Astrocyte of the hippocampus (primary cell): ENCODE results near the gene TNRC18.
A peak's percentile ranks its signal among the peaks of the same experiment; 100 is the strongest.
"Not testable (repeated sequence)": the region's sequence is repeated elsewhere in the genome, so short reads cannot be mapped to it uniquely, and the experiment has no call there.

Experiments used
- DNase-seq: peaks from one replicate; pipeline ENCODE4 v3.0.0; 2011; ENCODE audit warnings: low read depth, low spot score

TNRC18 gene, protein sequence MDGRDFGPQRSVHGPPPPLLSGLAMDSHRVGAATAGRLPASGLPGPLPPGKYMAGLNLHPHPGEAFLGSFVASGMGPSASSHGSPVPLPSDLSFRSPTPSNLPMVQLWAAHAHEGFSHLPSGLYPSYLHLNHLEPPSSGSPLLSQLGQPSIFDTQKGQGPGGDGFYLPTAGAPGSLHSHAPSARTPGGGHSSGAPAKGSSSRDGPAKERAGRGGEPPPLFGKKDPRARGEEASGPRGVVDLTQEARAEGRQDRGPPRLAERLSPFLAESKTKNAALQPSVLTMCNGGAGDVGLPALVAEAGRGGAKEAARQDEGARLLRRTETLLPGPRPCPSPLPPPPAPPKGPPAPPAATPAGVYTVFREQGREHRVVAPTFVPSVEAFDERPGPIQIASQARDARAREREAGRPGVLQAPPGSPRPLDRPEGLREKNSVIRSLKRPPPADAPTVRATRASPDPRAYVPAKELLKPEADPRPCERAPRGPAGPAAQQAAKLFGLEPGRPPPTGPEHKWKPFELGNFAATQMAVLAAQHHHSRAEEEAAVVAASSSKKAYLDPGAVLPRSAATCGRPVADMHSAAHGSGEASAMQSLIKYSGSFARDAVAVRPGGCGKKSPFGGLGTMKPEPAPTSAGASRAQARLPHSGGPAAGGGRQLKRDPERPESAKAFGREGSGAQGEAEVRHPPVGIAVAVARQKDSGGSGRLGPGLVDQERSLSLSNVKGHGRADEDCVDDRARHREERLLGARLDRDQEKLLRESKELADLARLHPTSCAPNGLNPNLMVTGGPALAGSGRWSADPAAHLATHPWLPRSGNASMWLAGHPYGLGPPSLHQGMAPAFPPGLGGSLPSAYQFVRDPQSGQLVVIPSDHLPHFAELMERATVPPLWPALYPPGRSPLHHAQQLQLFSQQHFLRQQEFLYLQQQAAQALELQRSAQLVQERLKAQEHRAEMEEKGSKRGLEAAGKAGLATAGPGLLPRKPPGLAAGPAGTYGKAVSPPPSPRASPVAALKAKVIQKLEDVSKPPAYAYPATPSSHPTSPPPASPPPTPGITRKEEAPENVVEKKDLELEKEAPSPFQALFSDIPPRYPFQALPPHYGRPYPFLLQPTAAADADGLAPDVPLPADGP (N-terminal part only)

DNA sequence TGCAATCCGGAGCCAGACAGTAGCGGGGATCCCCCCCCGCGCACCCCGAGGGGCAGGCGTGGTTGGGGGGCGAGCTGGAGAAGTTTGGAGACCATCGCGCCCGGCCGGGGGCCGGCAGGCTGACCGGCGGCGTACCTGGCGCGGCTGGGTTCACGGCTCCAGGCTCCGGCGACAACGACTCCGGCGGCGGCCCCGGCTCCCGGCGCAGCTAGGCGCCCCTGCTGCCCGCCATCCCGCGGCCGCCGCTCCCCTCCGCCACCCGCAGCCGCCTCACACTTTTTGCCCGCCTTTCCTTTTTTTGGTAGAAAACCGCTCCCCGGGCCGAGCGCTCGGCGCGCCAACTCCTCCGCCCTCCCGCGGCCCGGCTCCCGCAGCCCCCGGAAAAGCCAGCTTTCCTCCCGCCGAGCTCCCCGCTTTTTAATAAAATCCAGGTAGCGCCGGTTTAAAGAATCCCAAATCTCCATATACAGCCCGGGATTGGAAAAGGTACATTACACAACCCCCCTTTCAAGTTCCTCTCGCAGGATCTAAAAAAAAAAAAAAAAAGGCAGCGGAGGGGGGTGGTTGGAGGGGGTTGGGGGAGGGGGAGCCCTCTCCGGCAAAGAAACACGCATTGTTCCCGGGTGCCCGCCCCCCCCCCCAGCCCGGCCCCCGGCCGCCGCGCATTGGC is at the start of gene TNRC18:
Gene TNRC18 (minus strand): TSS at position 529 of the 670 bp plus-strand sequence. CDS start 2,588 bp downstream, outside the sequence.
- no peak for DNase-seq

DNA sequence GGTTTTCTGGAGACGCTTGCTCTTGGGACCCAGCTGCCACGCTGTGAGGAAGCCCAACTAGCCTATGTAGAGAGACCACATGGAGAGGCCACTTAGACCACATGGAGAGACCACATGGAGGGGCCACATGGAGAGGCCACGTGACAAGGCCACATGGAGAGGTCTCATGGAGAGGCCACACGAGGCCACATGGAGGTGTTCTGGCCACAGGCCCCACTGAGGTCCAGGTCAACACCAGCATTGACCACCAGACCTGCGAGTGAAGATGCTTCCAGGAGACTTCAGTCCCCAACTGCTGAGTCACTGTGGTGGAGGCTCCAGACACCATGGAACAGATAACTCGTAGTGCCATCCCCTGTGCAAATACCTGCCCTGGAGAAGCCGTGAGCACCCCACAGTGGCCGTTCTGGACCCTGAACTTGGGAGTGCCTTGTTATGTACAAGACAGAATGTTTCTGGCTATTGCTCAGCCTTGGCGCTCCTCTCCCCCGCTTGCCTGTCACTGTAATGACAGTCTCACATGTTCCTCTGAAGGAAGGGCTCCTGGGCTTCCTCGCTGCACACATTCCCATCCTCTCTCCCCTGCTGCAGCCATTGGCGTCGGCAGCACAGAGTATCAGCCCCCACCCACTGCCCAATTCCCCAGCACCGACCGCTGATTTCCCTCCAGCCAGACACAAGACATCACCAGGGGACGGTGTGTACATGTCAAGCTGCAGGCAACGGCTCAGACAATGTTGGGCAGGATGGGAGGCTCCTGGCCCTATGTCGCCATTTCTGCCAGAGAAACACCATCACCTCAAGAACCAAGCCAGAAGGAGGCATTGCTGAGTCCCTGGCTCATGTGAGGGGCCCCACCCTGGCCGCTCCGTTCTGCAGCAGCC is 49.0 kb upstream of the TNRC18 start:
- no peak for DNase-seq

DNA sequence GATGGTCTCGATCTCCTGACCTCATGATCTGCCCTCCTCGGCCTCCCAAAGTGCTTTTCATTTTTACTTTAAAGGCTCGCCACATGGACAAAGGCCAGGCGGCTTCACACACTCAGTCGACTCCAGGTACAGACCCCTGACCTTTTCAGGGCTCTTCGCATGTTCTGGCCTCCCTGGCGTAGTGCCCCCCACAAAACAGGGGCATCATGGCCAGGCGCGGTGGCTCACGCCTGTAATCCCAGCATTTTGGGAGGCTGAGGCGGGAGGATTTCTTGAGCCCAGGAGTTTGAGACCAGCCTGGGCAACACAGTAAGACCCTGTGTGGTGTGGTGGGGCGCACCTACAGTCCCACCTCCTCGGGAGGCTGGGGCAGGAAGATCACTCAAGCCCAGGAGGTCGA is 48.0 kb upstream of the TNRC18 start:
- DNase-seq: not testable (repeated sequence)

DNA sequence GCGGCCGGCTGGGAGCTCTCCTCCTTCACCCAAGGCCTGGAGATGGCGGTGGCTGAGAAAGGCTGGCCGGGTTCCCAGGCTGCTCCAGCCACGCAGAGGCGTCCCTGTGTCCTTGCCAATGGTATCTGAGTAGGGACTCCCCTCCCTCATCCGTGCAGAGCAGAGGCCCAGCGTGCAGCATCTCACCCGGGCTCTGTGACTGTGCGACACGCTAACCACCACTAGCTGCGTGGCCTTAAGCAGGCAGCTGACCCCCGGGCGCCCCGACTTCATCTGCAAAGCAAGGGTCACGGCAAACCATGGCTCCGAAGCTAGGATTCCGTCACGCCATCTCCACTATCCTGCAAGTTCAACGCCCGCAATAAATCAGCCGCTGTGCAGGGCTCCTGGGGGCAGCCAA is 47.2 kb upstream of the TNRC18 start:
- peak; percentile 48 for DNase-seq

DNA sequence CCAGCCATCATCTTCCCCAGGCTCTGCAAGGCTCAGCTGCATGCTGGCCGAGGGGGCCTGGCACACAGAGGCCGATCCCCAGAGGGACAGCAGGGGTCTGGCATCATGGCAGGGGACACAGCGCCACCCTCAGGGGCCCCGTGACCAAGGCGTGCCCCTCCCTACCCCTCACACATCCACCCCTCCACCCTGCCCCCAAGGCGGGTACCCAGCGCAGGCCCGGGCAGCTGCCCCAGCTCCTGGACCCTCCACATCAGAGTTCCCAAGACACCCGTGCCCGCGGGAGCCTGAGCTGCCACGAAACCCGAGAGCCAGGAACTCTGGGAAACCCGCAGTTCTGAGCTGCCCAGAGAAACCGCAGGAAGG is 46.5 kb upstream of the TNRC18 start:
- DNase-seq: no peak

DNA sequence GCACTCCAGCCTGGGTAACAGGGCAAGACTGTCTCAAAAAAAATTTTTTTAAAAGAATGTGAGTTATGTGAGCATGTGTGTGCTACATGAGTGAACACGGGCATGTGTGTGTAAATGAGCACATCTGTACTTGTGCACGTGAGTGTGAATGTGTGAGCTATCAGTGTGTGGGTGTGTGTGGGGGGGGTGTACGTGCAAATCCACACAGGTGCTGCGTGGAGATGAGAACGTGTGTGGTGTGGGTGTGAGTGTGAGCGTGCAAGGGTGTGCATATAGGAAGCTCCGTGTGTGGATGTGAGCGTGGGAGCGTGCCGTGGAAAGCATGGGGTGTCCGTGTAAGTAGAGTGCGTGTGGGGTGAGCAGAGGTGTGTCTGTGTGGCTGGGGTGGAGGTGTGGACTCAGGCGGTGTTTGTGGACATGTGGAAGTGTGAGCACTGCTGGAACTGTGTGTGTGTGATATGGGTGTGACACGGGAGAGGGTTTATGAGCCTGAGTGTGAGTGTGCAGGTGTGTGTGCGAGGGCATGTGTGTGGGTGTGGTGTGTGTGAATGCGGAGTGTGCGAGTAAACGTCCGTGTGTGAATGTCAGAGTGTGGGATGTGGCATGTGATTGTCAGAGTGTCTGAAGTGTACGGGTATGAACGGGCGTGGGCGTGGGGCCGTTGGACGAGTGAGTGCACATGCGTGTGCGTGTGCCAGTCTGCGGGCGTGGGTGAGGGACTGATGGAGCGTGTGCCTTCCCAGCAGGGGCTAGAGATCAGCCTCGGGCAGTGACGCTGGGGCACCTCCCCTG is 45.9 kb upstream of the TNRC18 start:
- DNase-seq: no peak

DNA sequence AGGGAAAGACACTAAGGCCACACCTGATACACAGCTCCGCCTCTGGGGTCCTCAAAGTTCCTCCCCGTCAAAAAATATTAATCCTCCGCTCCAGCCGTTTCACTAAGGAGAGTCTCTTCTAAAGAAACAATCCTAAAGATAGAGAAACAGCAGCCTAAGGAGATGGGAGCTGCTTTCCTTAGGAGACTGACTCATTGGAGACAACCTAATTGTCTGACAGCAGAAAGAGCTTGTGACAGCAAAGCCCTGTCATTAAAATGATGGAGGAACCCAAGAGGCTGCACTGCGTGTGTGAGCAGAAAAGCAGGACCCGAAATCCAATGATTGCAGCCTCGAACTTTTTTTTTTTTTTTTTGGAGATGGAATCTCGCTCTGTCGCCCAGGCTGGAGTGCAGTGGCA is 44.0 kb upstream of the TNRC18 start:
- DNase-seq: no peak

DNA sequence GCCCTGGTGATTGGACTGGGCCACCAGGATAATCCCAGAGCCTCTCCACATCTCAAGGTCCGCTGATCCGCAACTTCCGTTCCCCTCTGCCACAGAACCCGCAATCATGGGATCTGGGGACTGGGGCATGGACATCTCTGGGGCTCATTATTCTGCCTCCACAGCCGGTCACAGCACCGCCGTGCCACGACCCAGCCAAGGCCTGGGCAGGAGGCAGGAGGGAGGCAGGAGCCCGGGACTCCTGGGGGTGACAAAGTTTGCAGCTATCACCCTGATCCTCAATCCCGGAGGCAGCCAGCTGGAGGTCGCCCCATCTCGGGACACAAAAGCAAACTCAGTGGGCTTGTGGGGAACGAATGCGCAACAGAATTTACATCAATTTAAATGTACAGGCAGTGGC is 42.9 kb upstream of the TNRC18 start:
- no peak for DNase-seq

DNA sequence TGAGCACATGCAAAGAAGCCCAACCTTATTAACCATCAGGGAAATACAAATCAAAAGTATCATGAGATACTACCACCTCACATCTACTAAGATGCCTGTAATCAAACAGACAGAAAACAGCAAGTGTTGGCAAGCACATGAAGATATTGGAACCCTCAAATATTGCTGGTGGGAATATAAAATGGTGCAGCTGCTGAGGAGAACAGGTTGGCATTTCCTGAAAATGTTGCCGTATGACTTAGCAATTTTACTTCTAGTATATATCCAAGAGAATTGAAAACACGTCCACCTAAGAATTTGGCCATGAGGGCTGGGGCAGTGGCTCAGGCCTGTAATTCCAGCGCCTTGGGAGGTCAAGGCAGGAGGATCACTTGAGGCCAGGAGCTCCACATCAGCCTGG is 39.4 kb upstream of the TNRC18 start:
- no peak for DNase-seq

DNA sequence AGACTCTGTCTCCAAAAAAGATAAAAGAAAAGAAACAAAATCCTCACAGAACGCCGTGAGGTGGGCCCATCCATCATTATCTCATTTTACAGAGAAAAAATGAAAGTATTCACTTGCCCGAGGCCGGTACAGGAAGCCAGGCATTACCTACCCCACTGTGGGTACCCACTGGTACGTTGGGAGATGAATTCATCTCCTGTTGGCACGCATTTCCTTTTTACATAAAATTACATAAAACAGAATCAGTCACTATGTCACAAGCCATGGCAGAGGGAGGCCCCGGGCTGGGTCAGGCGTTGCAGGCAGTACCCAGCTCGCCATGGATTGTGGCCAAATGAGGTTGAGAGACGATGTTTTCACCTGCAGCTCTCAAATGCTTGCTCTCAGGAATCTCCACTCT is 38.6 kb upstream of the TNRC18 start:
- DNase-seq: no peak

DNA sequence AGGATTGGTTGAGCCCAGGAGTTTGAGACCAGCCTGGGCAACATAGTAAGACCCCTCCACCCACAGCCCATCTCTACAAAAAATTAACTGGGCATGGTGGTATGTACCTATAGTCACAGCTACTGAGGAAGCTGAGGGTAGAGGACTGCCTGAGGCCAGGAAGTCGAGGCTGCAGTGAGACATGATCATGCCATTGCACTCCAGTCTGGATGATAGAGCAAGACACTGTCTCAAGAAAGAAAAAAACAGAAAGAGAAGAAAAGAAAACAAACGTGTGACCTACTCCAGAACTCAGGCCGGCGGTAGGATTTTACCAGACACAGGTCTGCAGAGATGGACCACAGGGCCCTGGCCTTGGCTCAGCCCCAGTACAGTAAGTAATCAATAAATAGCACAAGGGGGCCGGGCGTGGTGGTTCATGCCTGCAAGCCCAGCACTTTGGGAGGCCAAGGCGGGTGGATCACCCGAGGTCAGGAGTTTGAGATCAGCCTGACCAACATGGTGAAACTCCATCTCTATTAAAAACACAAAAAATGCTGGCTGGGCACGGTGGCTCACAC is 35.4 kb upstream of the TNRC18 start:
- DNase-seq: no peak

DNA sequence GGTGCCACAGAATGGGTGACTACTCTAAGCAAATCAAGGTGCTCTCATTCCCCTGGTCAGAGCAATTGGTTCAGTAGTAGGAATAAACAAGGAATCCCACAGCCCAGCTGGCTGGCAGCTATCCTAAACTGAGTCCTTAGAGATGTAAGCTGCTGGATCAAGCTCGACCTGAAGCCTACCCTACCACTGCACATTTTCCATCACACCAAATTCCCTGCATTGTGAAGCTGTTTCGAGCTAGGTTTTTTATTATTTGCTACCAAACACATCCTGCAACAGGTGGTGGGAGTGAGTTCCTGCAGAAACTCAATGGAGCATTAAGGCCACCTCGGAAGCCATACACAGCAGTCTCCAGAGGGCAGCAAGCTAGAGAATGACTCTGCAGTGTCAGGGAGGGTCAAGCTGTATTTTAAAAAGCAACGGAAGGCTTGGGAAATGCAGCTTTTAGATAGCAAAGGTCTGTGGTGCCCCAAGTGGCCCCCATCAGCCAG is 33.7 kb upstream of the TNRC18 start:
- DNase-seq: no peak

DNA sequence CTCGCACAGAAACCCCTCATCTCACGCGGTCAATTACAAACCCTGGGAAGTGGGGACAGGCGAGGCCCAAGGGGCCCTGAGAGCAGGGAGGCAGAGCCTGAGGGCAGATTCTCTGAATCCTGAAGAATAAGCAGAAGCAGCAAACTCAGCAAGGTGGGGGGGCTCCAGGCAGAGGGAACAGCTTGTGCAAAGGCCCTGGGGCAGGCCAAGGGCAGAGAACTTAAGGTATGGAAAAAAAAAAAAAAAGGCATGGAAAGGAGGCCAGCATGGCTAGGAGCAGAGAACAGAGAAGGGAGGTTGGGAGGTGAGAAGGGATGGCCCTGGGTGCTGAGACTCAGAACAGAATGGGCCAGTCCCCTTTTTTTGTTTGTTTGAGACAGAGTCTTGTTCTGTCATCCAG is 32.8 kb upstream of the TNRC18 start:
- no peak for DNase-seq

DNA sequence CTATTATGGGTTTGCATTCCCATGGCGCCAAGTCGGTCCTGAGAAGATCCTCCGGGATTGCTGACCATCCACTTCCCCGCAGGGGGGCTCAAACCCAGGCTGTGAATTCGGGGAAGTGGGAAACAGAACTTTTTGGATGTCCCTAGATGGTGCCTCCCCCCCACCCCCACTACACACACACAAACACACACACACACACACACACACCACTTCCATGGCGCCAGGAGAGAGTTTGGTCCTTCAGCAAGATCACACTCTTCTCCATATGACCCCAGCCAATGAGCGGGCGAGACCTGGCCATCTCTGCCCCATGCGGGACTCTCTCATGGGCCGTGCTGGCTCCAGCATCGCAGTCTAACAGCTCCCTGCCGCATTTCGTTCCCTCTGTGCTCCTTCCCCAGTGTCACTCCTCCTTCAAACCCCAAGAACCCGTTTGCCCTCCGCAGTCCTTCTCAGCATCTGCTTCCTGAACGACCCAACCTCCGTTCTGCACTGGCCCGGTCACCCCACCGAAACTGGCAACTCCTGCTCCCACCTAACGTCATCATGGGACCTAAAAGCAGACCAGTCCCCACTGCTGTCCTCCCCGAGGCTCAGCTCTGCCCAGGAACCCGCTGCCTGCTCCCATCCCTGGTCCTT is 32.1 kb upstream of the TNRC18 start:
- no peak for DNase-seq

DNA sequence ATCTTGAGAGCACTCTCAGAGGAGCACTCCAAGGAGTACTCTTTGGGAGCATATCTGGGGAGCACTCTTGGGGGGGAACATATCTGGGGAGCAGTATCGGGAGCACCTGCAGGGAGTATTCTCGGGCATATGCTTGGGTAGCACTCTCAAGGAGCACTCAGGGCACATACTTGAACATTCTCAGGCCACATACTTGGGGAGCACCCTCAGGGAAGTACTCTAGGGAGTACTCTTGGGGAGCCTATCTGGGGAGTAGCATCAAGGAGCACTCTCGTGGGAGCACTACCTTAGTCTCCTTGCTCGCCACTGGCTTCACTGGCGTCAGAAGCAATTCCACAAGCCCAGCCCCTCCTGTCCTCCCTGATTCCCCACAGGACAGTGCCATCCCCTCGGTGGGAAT is 31.5 kb upstream of the TNRC18 start:
- no peak for DNase-seq

DNA sequence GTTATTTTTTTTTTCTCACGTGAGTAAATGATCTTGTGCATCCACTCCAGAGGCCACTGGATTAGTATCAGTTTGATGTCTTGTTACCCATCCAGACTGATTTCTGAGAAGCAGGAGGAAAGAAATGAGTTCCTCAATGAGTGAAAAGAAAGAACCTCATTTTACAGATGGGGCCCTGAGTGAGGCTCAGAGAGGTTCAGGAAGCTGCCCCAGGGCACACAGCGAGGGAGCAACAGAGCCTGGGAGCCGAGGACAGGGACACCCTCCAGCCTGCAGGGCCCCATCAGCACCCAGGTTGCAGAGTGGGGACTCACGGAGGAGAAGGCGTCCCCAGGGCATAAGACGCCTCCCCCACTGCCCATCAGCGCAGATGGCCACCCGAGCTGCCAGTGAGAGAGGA is 30.9 kb upstream of the TNRC18 start:
- no peak for DNase-seq

DNA sequence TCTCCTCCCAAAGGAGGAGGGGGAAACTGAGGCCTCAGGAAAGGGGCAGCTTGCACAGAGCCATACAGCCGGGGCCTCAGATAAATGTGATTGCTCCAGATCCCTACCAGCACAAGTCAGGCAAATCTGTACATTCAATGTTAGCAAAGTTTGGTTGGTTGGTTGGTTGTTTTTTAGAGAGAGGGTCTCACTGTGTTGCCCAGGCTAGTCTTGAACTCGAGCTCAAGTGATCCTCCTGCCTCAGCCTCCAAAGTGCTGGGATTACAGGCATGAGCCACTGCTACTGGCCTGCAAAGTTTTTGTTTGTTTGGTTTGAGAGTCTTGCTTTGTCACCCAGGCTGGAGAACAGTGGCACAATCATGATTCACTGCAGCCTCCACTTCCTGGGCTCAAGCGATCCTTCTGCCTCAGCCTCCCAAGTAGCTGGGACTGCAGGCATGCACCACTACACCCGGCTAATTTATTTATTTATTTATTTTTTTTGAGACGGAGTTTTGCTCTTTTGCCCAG is 30.0 kb upstream of the TNRC18 start:
- no peak for DNase-seq

DNA sequence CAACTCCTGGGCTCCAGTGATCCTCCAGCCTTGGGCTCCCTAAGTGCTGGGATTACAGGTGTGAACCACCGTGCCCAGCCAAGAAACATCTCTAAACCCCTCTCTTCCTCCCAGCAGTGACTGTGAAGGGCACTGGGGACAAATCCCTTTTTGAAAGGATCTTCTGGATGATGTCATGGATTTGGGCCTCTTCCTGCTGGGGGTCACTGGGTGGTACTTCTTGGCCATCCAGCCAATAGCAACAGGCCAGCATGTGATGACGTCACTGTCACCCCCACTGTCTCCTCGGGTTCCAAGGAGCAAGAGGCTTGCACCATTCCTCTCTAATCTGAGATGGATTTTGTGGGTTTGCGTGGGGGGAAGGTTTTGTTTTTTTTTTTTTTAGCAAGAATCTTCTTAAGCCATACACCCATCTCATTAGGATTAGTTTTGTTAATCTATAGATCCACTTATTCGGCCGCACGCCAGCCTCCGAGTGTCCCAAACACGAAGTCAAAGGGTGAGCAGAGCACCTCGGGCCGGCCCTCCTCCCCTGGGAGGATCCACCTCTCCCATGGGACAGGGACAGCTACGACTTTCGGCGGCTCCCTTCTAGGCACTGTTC is 29.4 kb upstream of the TNRC18 start:
- peak; percentile 54 for DNase-seq
